ENCODE data around the gene GPR35. TPM values are rescaled to one million over a fixed set of nuclear protein-coding genes. Genes with fewer than 3 reads are reported as not detected.

The GPR35 gene
- polyA plus RNA-seq, 1 of the 3 experiments (the other 2 are of a cell fraction), result 1.2 TPM

GRCh38 chr2:240627736-240628506, 2.6 kb downstream of the GPR35 start:
- H3K79me2 ChIP-seq (ENCODE audit: insufficient read depth), result no peaks in the 10 kb centered on the region
- H3K27ac ChIP-seq (ENCODE audit: low read depth in 2 of 2, low read length in 1 of 2), result no peak overlapping the region
- TF ChIP-seq CTCF (IDR thresholded peaks at IDR 0.05), result no peak
- no peak for TF ChIP-seq SIN3A (IDR thresholded peaks at IDR 0.05; ENCODE audit: borderline replicate concordance, low read depth, low read length)
- no peak for TF ChIP-seq FOXM1 (IDR thresholded peaks at IDR 0.05; ENCODE audit: low read depth)
- no peak for TF ChIP-seq YY1 (IDR thresholded peaks at IDR 0.05; ENCODE audit: low read depth)
- no peak for TF ChIP-seq GABPA (IDR thresholded peaks at IDR 0.05; ENCODE audit: low read depth)
- no peak for TF ChIP-seq RFX5 (IDR thresholded peaks at IDR 0.05; ENCODE audit: low read length)
- TF ChIP-seq EZH2phosphoT487 (IDR thresholded peaks at IDR 0.05; ENCODE audit: borderline replicate concordance, low read depth), result no peak
- no peak for TF ChIP-seq MXI1 (IDR thresholded peaks at IDR 0.05; ENCODE audit: low read depth, low read length)
- TF ChIP-seq ZBTB33 (IDR thresholded peaks at IDR 0.05; ENCODE audit: borderline replicate concordance, low read depth), result no peak
- no peak for TF ChIP-seq RXRA (IDR thresholded peaks at IDR 0.05; ENCODE audit: borderline replicate concordance, low read depth)
- TF ChIP-seq POLR2AphosphoS5 (IDR thresholded peaks at IDR 0.05; ENCODE audit: low read depth, low read length), result no peak
- no peak for TF ChIP-seq SMC3 (IDR thresholded peaks at IDR 0.05; ENCODE audit: low read depth, low read length)
- TF ChIP-seq FOXJ3 (CRISPR knock-in tag; IDR thresholded peaks at IDR 0.05), result no peak
- no peak overlapping the region for H3K4me2 ChIP-seq
- POLR2A ChIA-PET, result no interaction called here
- H3K27me3 ChIP-seq (ENCODE audit: insufficient read depth), result no peaks in the 10 kb centered on the region
- WGBS (ENCODE audit: low lambda C conversion rate), result 49% methylated on average over 12 of the region's 17 CpGs
- no peaks in the 10 kb centered on the region for H3F3A ChIP-seq (replicated peaks; ENCODE audit: insufficient read depth)
- H3K4me3 ChIP-seq (ENCODE audit: low read depth in 2 of 2, low read length in 1 of 2), result no peak overlapping the region
- H3K9me3 ChIP-seq, result no peaks in the 10 kb centered on the region
- no peak overlapping the region for H2AFZ ChIP-seq (ENCODE audit: low read depth)
- no peaks in the 10 kb centered on the region for H3K36me3 ChIP-seq (replicated peaks in 1 of 2; ENCODE audit: control insufficient read depth in 1 of 2, insufficient read depth in 2 of 2, low read length in 1 of 2)
- no peaks in the 10 kb centered on the region for H3K9me2 ChIP-seq
- DNase-seq, result peak; percentile 20
- CTCF ChIA-PET, result no interaction called here
- no peak overlapping the region for H3K9ac ChIP-seq
- H4K20me1 ChIP-seq (ENCODE audit: insufficient read depth), result no peaks in the 10 kb centered on the region
- H3K4me1 ChIP-seq (ENCODE audit: control insufficient read depth in 1 of 2, insufficient read depth in 2 of 2, low read depth in 1 of 2, low read length in 1 of 2), result peaks cover 0 to 14% of the 10 kb centered on the region in 2 experiments; a peak in 1 of 4 replicates

- 68% methylated on average over 5 of the region's 7 CpGs for WGBS (ENCODE audit: low lambda C conversion rate)
- Histone ChIP-seq H3K4me3 (ENCODE audit: low read depth in 2 of 2, low read length in 1 of 2) (no peak overlapping the region), H3K9me2 (no peaks in the 10 kb centered on the region), H3K27me3 (ENCODE audit: insufficient read depth) (no peaks in the 10 kb centered on the region), H3K4me1 (ENCODE audit: control insufficient read depth in 1 of 2, insufficient read depth in 2 of 2, low read depth in 1 of 2, low read length in 1 of 2) (peaks cover 0 to 10% of the 10 kb centered on the region in 2 experiments; a peak in 1 of 4 replicates), H3K9me3 (no peaks in the 10 kb centered on the region), H3K79me2 (ENCODE audit: insufficient read depth) (no peaks in the 10 kb centered on the region), H3K4me2 (no peak overlapping the region), H3F3A (replicated peaks; ENCODE audit: insufficient read depth) (no peaks in the 10 kb centered on the region), H3K9ac (no peak overlapping the region), H3K36me3 (replicated peaks in 1 of 2; ENCODE audit: control insufficient read depth in 1 of 2, insufficient read depth in 2 of 2, low read length in 1 of 2) (no peaks in the 10 kb centered on the region), H3K27ac (ENCODE audit: low read depth in 2 of 2, low read length in 1 of 2) (no peak overlapping the region), H2AFZ (ENCODE audit: low read depth) (no peak overlapping the region), H4K20me1 (ENCODE audit: insufficient read depth) (no peaks in the 10 kb centered on the region)
- POLR2A ChIA-PET, result no interaction called here
- CTCF ChIA-PET, result interaction anchor here (2.0 kb wide), 1 partner anchor 212 kb away, joined by 7 read pairs; no protein-coding TSS in a partner anchor
- DNase-seq, result peak; percentile 21
- TF ChIP-seq USF1 (IDR thresholded peaks at IDR 0.05; ENCODE audit: borderline replicate concordance, low read depth), result no peak
- TF ChIP-seq NFIC (IDR thresholded peaks at IDR 0.05; ENCODE audit: borderline replicate concordance), result no peak
- no peak for TF ChIP-seq REST (IDR thresholded peaks at IDR 0.05; ENCODE audit: low read depth, low read length)
- no peak for TF ChIP-seq USF2 (IDR thresholded peaks at IDR 0.05; ENCODE audit: borderline replicate concordance, low read depth, low read length)
Observed at GRCh38 chr2:240628507-240628807, 3.2 kb downstream of the GPR35 start.

Data from SK-N-SH (cell line).